GM21529 (cell line): ENCODE results near the gene SULT2B1.
"Not testable (repeated sequence)": the region's sequence is repeated elsewhere in the genome, so short reads cannot be mapped to it uniquely, and the experiment has no call there.

ENCODE experiments used
- ATAC-seq: cut with Tn5 transposase; IDR thresholded peaks from one replicate; pipeline ENCODE4 v1.9.1; 2021; ENCODE audit not compliant: unreplicated experiment

SULT2B1 gene

DNA sequence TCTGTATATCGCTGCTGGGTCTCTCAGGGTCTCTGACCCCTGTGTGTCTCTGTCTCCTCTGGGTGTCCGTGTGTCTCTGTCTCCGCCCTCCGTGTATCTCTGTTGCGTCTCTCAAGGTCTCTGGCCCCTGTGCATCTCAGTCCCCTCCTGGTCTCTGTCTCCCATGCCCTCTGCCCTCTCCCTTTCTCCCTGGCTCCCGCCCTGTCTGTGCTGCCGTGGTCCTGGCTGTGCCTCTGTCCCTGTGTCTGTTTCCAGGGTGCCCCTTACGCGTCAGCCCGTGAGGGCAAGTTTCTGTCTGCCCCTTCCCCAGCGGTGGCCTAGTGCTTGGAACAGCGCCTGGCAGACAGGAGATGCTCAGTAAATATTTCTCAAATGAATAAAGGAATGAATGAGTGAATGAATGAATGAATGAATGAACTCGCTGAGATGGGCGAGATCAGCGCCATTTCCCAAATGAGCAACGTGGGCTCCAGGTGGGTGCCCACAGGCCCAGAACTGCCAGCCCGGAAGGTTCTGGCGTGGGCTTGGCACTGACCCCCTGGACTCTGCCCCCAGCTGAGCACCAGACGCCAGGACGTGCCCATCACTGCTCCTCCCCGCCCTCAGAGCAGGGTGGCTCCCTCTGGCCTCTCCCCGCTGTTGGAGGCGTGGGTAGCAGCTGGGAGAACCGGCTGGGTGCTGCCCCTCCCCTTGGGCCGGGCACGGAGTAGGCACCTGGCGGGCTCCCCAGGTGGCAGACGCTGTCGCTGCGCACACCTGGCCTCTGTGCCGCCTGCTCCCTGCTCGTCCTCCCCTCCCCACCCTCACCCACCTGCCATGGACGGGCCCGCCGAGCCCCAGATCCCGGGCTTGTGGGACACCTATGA, at the start of gene SULT2B1:
Gene SULT2B1, plus strand, starts transcription at position 736 of the 866 bp plus-strand sequence. Its CDS starts 81 bp downstream, at position 817.
- ATAC-seq: no peak

- ATAC-seq: peak; percentile 55
Measured at GRCh38 chr19:48502350-48503018, 49.5 kb upstream of the SULT2B1 start.

- ATAC-seq: no peak
Measured at GRCh38 chr19:48506138-48506733, 45.7 kb upstream of the SULT2B1 start.

DNA sequence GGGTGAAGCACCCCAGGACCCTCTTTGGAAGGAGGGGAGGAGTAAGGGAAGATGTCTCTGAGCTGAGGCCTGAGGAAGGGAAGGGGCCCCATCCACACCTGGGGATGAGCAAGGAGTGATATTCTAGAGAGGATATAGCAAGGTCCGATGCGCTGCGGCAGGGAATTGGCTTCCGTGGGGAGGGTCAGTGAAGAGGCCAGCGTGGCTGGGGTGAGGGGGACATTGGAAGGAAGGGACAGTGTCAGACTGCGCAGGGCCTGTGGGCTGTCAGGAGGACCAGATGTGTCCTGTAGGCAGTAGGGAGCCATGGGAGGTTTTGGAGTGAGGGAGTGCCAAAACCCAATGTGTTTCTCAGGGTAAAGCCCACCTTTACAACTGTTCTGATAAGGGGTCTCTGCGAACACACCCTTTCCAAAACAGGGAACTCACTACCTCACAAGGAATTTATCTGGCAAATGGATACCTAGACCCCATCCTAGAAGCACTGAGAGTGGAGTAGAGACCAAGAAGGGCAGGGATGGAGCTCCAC, 44.0 kb upstream of the SULT2B1 start:
- no peak for ATAC-seq

DNA sequence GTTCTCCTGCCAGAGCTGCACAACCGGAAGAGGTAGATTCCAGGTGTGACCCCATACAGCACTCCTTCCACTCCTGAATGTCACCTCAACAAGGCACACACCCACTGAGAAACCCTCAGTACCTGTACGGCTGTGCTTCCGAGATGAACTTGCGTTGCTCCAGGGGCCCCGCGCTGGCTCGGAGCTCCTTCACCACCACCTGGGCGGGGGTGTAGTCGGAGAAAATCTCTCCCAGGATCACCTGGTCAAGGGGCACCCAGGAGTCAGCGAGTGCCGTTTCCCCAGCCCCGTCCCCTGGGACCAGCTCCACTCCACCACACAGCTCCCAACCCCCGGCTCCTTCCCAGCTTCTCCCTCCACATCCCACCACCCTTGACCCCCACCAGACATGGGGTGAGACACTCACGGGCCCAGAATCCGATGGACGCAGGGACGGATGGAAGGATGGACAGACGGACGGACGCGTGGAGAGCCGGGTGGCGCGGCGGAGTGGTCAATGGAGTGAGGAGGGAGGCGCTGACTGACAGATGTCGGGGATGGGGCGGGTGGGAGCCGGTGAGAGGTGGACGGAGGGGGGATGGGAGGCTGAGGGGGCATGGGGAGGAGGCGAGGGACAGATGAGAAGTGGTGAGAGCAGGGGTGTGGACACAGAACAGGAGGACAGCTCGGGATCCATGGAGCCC, 43.1 kb upstream of the SULT2B1 start:
- no peak for ATAC-seq

GRCh38 chr19:48509467-48510194, 42.3 kb upstream of the SULT2B1 start:
- no peak for ATAC-seq

- ATAC-seq: no peak
Measured at GRCh38 chr19:48510421-48511268, 41.3 kb upstream of the SULT2B1 start.

- ATAC-seq: no peak
Measured at GRCh38 chr19:48511321-48511731, 40.6 kb upstream of the SULT2B1 start.

GRCh38 chr19:48511800-48512503, 40.0 kb upstream of the SULT2B1 start, which contains the start of gene LMTK3:
Gene LMTK3 (minus strand): TSS chr19:48511835. CDS start chr19:48511576, 259 bp downstream.
- ATAC-seq: no peak

- ATAC-seq: no peak
Measured at GRCh38 chr19:48512504-48513288, 39.3 kb upstream of the SULT2B1 start.

DNA sequence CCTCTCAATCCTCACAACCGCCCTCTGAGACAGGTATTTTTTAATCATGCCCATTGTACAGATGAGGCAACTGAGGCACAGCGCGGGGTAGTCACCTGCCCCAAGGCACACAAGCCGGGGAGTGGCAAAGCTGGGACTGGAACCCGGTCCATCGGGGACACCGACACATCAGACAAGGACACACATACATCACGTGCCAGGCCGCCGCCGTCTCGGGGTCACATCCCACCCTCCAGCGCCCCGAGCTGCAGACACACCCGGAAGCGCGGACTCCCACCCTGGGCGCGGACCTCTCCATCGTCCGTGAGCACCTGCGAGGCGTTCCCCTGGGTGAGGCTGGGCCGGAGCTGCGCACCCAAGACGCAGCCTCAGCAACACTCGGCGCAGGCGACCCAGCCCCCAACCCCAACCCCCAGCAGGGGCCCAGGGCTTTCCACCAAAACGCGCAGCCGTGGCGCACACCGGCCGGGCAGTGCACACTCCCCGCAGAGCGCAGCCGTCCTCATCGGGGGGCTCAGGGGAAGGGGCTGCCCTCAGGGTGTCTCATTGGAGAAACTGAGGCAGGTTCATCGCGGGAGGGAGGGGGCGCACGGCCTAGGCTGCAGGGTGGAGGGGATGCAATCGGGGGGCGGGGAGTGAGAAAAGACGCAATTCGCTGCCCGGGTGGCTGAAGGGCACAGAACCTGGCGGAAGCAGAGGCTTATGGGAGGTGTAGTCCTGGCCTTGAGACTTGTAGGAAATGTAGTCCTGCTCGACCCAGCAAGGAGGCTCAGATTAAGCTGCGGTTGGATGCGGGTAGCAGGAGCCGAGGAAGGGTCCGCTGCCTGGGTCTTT, 38.5 kb upstream of the SULT2B1 start:
- peak; percentile 63 for ATAC-seq

GRCh38 chr19:48514123-48514458, 37.9 kb upstream of the SULT2B1 start:
- ATAC-seq: no peak

DNA sequence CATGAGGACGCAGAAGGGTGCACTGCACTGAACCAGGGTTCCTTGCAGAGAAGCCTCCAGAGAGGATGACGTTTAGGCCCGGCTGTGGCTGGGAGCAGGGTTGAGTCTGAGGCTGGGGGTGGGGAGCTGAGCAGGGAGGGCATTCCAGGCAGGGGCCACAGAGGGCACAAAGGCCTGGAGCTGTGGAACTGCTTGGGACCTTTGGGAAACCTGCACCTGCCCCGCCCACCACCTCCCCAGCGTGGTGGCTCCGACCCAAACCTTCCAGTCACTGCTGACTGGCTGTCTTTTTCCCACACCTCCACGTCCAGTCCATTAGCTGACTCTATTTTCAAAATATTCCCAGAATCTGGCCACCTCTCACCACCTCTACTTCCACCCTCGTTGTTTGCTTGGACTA, 35.4 kb upstream of the SULT2B1 start:
- ATAC-seq: no peak

DNA sequence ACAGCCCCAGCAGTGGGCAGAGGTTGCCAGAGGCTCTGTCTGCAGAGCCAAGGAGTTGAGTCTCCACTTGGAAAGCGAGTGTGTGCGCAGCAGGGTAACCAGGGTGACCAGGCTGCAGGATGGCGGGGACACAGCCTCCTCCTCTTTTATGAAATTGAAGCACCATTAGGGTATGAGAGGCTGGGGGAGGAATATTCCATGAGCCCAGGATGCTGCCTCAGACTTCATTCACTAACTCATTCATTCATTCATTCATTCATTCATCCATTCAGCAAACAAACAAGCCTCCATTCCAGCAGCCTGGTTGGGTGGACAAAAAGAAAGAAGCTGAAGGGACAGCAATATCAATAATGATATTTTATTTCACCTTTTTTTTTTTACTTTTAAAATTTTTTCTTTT, 33.8 kb upstream of the SULT2B1 start:
- no peak for ATAC-seq

DNA sequence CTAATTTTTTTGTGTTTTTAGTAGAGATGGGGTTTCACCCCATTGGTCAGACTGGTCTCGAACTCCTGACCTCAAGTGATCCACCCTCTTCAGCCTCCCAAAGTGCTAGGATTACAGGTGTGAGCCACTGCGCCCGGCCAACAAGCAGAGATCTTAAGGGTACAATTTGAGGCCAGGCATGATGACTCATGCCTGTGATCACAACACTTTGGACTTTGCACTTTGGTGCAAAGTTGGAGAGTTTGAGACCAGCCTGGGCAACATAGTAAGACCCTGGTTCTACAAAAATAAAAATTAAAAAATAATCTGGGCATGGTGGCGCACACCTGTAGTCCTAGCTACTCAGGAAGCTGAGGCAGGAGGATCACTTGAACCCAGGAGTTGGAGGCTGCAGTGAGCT, 32.5 kb upstream of the SULT2B1 start:
- not testable (repeated sequence) for ATAC-seq

DNA sequence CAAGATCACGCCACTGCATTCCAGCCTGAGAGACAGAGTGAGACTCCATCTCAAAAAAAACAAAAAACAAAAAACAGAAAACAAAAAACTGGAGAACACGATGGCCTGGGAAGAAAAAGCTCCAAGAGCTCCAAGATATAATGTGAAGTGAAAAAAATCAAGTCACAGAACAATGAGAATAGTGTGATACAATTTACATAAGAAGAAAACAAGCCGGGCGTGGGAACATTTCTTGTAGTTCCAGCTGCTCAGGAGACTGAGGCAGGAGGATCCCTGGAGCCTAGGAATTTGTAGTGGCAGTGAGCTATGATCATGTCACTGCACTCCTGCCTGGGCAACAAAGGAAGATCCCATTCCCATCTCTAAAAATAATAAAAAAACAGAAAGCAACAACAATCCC, 31.8 kb upstream of the SULT2B1 start:
- ATAC-seq: no peak

- ATAC-seq: no peak
Measured at GRCh38 chr19:48524221-48524620, 27.8 kb upstream of the SULT2B1 start.
